Measurements from ENCODE around the gene MEGF11. TPM values are rescaled to one million over a fixed set of nuclear protein-coding genes. Genes with fewer than 3 reads are reported as not detected.

MEGF11 gene
- total RNA-seq, 3 donors from 2014 or later (not counting 1 experiment from before 2014, with no cell fraction given): not detected

GRCh38 chr15:65903296-65904073, 350.1 kb downstream of the MEGF11 start:
- Histone ChIP-seq H3K27me3 (ENCODE audit: control insufficient read depth, insufficient read depth, low read length) (no peaks in the 10 kb centered on the region), H3K36me3 (ENCODE audit: control insufficient read depth, insufficient read depth, low read length) (peaks cover 16% of the 10 kb centered on the region), H3K4me1 (ENCODE audit: control insufficient read depth, insufficient read depth, low read length) (no peaks in the 10 kb centered on the region), H3K9me3 (ENCODE audit: control insufficient read depth, insufficient read depth, low read length) (no peaks in the 10 kb centered on the region), H3K4me3 (ENCODE audit: low read length) (no peak overlapping the region), H3K27ac (ENCODE audit: low read length) (no peak overlapping the region)
- H3K4me3 Mint-ChIP-seq: no peak overlapping the region
- no peaks in the 10 kb centered on the region for H3K9me3 Mint-ChIP-seq
- no peaks in the 10 kb centered on the region for H3K36me3 Mint-ChIP-seq
- intact Hi-C loops (cut with micrococcal nuclease): no loop called here
- H3K27me3 Mint-ChIP-seq (ENCODE audit: low read depth in 2 of 2): no peaks in the 10 kb centered on the region
- TF ChIP-seq CTCF (IDR thresholded peaks at IDR 0.05): no peak
- 91% methylated on average over 4 of the region's 6 CpGs for WGBS (ENCODE audit: insufficient coverage)
- peaks cover 0 to 7% of the 10 kb centered on the region in 2 donors for H3K4me1 Mint-ChIP-seq
- ATAC-seq (no peak), DNase-seq (no peak)
- H3K27ac Mint-ChIP-seq: peak overlapping the region in 1 of 2 donors; percentile 51

GRCh38 chr15:65902373-65902772, 351.2 kb downstream of the MEGF11 start:
- no peak overlapping the region for H3K4me3 Mint-ChIP-seq
- Histone ChIP-seq H3K4me3 (ENCODE audit: low read length) (no peak overlapping the region), H3K27me3 (ENCODE audit: control insufficient read depth, insufficient read depth, low read length) (no peaks in the 10 kb centered on the region), H3K36me3 (ENCODE audit: control insufficient read depth, insufficient read depth, low read length) (peaks cover 21% of the 10 kb centered on the region), H3K4me1 (ENCODE audit: control insufficient read depth, insufficient read depth, low read length) (no peaks in the 10 kb centered on the region), H3K9me3 (ENCODE audit: control insufficient read depth, insufficient read depth, low read length) (no peaks in the 10 kb centered on the region), H3K27ac (ENCODE audit: low read length) (no peak overlapping the region)
- no peaks in the 10 kb centered on the region for H3K36me3 Mint-ChIP-seq
- peak in 1 of 2 donors; percentile 18 for DNase-seq
- WGBS (ENCODE audit: insufficient coverage): 33% methylated on average over 1 of the region's 1 CpG
- intact Hi-C loops (cut with micrococcal nuclease): no loop called here
- H3K4me1 Mint-ChIP-seq: peaks cover 0 to 7% of the 10 kb centered on the region in 2 donors
- no peaks in the 10 kb centered on the region for H3K9me3 Mint-ChIP-seq
- TF ChIP-seq CTCF (IDR thresholded peaks at IDR 0.05): no peak
- H3K27ac Mint-ChIP-seq: peak overlapping the region in 1 of 2 donors; percentile 4
- no peaks in the 10 kb centered on the region for H3K27me3 Mint-ChIP-seq (ENCODE audit: low read depth in 2 of 2)
- peak; percentile 31 to 82 (median 37) for ATAC-seq

- ATAC-seq (no peak), DNase-seq (no peak)
- Histone ChIP-seq H3K27me3 (ENCODE audit: control insufficient read depth, insufficient read depth, low read length) (no peaks in the 10 kb centered on the region), H3K4me1 (ENCODE audit: control insufficient read depth, insufficient read depth, low read length) (no peaks in the 10 kb centered on the region), H3K36me3 (ENCODE audit: control insufficient read depth, insufficient read depth, low read length) (peaks cover 25% of the 10 kb centered on the region), H3K4me3 (ENCODE audit: low read length) (no peak overlapping the region), H3K27ac (ENCODE audit: low read length) (no peak overlapping the region), H3K9me3 (ENCODE audit: control insufficient read depth, insufficient read depth, low read length) (no peaks in the 10 kb centered on the region)
- Mint-ChIP-seq H3K4me1 (peaks cover 0 to 7% of the 10 kb centered on the region in 2 donors), H3K4me3 (no peak overlapping the region), H3K27ac (peak overlapping the region in 1 of 2 donors; percentile 4), H3K36me3 (no peaks in the 10 kb centered on the region), H3K27me3 (ENCODE audit: low read depth in 2 of 2) (no peaks in the 10 kb centered on the region), H3K9me3 (no peaks in the 10 kb centered on the region)
- WGBS (ENCODE audit: insufficient coverage): 95% methylated on average over 3 of the region's 3 CpGs
- intact Hi-C loops (cut with micrococcal nuclease): no loop called here
- no peak for TF ChIP-seq CTCF (IDR thresholded peaks at IDR 0.05)
These were observed 351.7 kb downstream of the MEGF11 start for GRCh38 chr15:65901836-65902235.
